GM12878 (cell line): Measurements from ENCODE around the gene POFUT2.

Experiments
- EP300 ChIP-seq, 2 experiments: fragments of 150-350 bp in 1 of 2; IDR thresholded peaks; 2 replicates each; pipeline ENCODE4 v1.6.1; 2011 to 2012; ENCODE audit warnings: low read depth in 2 of 2, low read length in 2 of 2, borderline replicate concordance in 1 of 2, improper control_type of control experiment in 1 of 2, inconsistent platforms in 1 of 2; ENCODE audit not compliant: control insufficient read depth in 1 of 2
- LARP7 ChIP-seq: fragments of 450-650 bp; IDR thresholded peaks from 2 replicates; pipeline ENCODE4 v1.6.1; 2017; ENCODE audit warnings: mild to moderate bottlenecking
- TF ChIP-seq, protein P1 (sequence below), 3 experiments: IDR thresholded peaks in 2 of 3; conservative IDR thresholded peaks in 1 of 3; 2 replicates each; pipeline ENCODE4 v1.5.1; 2011; ENCODE audit warnings: low read depth in 3 of 3, low read length in 3 of 3, mild to moderate bottlenecking in 3 of 3, control low read depth in 2 of 3, moderate library complexity in 2 of 3, inconsistent platforms in 1 of 3, mixed read lengths in 1 of 3; ENCODE audit not compliant: control insufficient read depth in 2 of 3, insufficient read depth in 1 of 3; ENCODE audit errors: extremely low read depth in 1 of 3

GRCh38 chr21:45256021-45256911 is 31.4 kb downstream of the POFUT2 start:
- TF ChIP-seq LARP7: no peak
- no peak for TF ChIP-seq EP300 (IDR thresholded peaks at IDR 0.05; ENCODE audit: borderline replicate concordance in 1 of 2, control insufficient read depth in 1 of 2, low read depth in 2 of 2, low read length in 2 of 2)
- TF ChIP-seq, protein P1, sequence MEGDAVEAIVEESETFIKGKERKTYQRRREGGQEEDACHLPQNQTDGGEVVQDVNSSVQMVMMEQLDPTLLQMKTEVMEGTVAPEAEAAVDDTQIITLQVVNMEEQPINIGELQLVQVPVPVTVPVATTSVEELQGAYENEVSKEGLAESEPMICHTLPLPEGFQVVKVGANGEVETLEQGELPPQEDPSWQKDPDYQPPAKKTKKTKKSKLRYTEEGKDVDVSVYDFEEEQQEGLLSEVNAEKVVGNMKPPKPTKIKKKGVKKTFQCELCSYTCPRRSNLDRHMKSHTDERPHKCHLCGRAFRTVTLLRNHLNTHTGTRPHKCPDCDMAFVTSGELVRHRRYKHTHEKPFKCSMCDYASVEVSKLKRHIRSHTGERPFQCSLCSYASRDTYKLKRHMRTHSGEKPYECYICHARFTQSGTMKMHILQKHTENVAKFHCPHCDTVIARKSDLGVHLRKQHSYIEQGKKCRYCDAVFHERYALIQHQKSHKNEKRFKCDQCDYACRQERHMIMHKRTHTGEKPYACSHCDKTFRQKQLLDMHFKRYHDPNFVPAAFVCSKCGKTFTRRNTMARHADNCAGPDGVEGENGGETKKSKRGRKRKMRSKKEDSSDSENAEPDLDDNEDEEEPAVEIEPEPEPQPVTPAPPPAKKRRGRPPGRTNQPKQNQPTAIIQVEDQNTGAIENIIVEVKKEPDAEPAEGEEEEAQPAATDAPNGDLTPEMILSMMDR (IDR thresholded peaks at IDR 0.05 in 2 of 3, conservative IDR thresholded peaks at IDR 0.05 in 1 of 3; ENCODE audit: control insufficient read depth in 2 of 3, extremely low read depth in 1 of 3, insufficient read depth in 1 of 3, low read depth in 3 of 3, low read length in 3 of 3): no peak
